ENCODE measurements around the gene SMTNL1. TPM values are rescaled to one million over a fixed set of nuclear protein-coding genes. Genes with fewer than 3 reads are reported as not detected.

SMTNL1 gene
- total and polyA plus RNA-seq, 4 donors: not detected

- DNase-seq (no peak), ATAC-seq (ENCODE audit: low FRiP score) (no peak)
- 47 to 50% methylated on average over 2 of the region's 2 CpGs for WGBS, 2 donors
- Histone ChIP-seq H3K36me3 (ENCODE audit: control insufficient read depth in 1 of 2, insufficient read depth in 2 of 2, low read length in 1 of 2) (no peaks in the 10 kb centered on the region), H3K4me1 (ENCODE audit: control insufficient read depth in 1 of 2, insufficient read depth in 2 of 2, low read length in 2 of 2) (no peaks in the 10 kb centered on the region), H3K9me3 (ENCODE audit: control insufficient read depth, low read length) (no peaks in the 10 kb centered on the region), H3K27ac (ENCODE audit: low read depth in 1 of 2, low read length in 2 of 2) (no peak overlapping the region), H3K4me3 (ENCODE audit: low read length in 2 of 2) (no peak overlapping the region), H3K27me3 (ENCODE audit: control insufficient read depth in 1 of 2, insufficient read depth in 2 of 2, low read length in 1 of 2) (no peaks in the 10 kb centered on the region)
- intact Hi-C loops (cut with DNase I): no loop called here
Measured at GRCh38 chr11:57586711-57587245, 49.4 kb downstream of the SMTNL1 start.

- Histone ChIP-seq H3K4me1 (ENCODE audit: control insufficient read depth in 1 of 2, insufficient read depth in 2 of 2, low read length in 2 of 2) (no peaks in the 10 kb centered on the region), H3K4me3 (ENCODE audit: low read length in 2 of 2) (no peak overlapping the region), H3K27ac (ENCODE audit: low read depth in 1 of 2, low read length in 2 of 2) (no peak overlapping the region), H3K9me3 (ENCODE audit: control insufficient read depth, low read length) (no peaks in the 10 kb centered on the region), H3K36me3 (ENCODE audit: control insufficient read depth in 1 of 2, insufficient read depth in 2 of 2, low read length in 1 of 2) (no peaks in the 10 kb centered on the region), H3K27me3 (ENCODE audit: control insufficient read depth in 1 of 2, insufficient read depth in 2 of 2, low read length in 1 of 2) (no peaks in the 10 kb centered on the region)
- intact Hi-C loops (cut with DNase I): no loop called here
- ATAC-seq (ENCODE audit: low FRiP score) (no peak), DNase-seq (no peak)
- 87 to 91% methylated on average over 3 of the region's 3 CpGs for WGBS, 2 donors
Measured at GRCh38 chr11:57588046-57588710, 50.8 kb downstream of the SMTNL1 start.

GRCh38 chr11:57596266-57596885, 59.0 kb downstream of the SMTNL1 start:
- intact Hi-C loops (cut with DNase I): loop anchor here (5.0 kb wide), 2 partner anchors 41 to 46 kb away; no protein-coding TSS in a partner anchor
- H3K27ac ChIP-seq (ENCODE audit: low read depth in 1 of 2, low read length in 2 of 2): peak overlapping the region in 1 of 2 donors; percentile 99
- H3K4me1 ChIP-seq (ENCODE audit: control insufficient read depth in 1 of 2, insufficient read depth in 2 of 2, low read length in 2 of 2): peaks cover 0 to 4% of the 10 kb centered on the region in 2 donors
- 77 to 79% methylated on average over 5 of the region's 5 CpGs for WGBS, 2 donors
- H3K4me3 ChIP-seq (ENCODE audit: low read length in 2 of 2): no peak overlapping the region
- ATAC-seq (ENCODE audit: low FRiP score) (no peak), DNase-seq (no peak)
- no peaks in the 10 kb centered on the region for H3K9me3 ChIP-seq (ENCODE audit: control insufficient read depth, low read length)
- H3K36me3 ChIP-seq (ENCODE audit: control insufficient read depth in 1 of 2, insufficient read depth in 2 of 2, low read length in 1 of 2): no peaks in the 10 kb centered on the region
- no peaks in the 10 kb centered on the region for H3K27me3 ChIP-seq (ENCODE audit: control insufficient read depth in 1 of 2, insufficient read depth in 2 of 2, low read length in 1 of 2)

GRCh38 chr11:57597461-57597915, 60.1 kb downstream of the SMTNL1 start, which contains the start of gene SERPING1:
Gene SERPING1 (plus strand): TSS chr11:57597685. CDS start chr11:57598271, 586 bp downstream.
- no peaks in the 10 kb centered on the region for H3K27me3 ChIP-seq (ENCODE audit: control insufficient read depth in 1 of 2, insufficient read depth in 2 of 2, low read length in 1 of 2)
- H3K4me3 ChIP-seq (ENCODE audit: low read length in 2 of 2): peak within 1 kb of the TSS; percentile 55 to 83
- intact Hi-C loops (cut with DNase I): loop anchor here (5.0 kb wide), 2 partner anchors 40 to 45 kb away; no protein-coding TSS in a partner anchor
- DNase-seq: peak; percentile 83 to 89
- no peaks in the 10 kb centered on the region for H3K36me3 ChIP-seq (ENCODE audit: control insufficient read depth in 1 of 2, insufficient read depth in 2 of 2, low read length in 1 of 2)
- peaks cover 0 to 4% of the 10 kb centered on the region in 2 donors for H3K4me1 ChIP-seq (ENCODE audit: control insufficient read depth in 1 of 2, insufficient read depth in 2 of 2, low read length in 2 of 2)
- peak; percentile 89 for ATAC-seq (ENCODE audit: low FRiP score)
- H3K9me3 ChIP-seq (ENCODE audit: control insufficient read depth, low read length): no peaks in the 10 kb centered on the region
- 2 to 3% methylated on average over 10 of the region's 10 CpGs for WGBS, 2 donors
- peak within 1 kb of the TSS; percentile 72 to 99 for H3K27ac ChIP-seq (ENCODE audit: low read depth in 1 of 2, low read length in 2 of 2)

GRCh38 chr11:57597916-57598830, 60.8 kb downstream of the SMTNL1 start:
- intact Hi-C loops (cut with DNase I): loop anchor here (2.0 to 5.0 kb wide), 3 partner anchors 29 to 44 kb away; no protein-coding TSS in a partner anchor
- ATAC-seq (ENCODE audit: low FRiP score): peak; percentile 96
- peak overlapping the region; percentile 49 to 99 for H3K27ac ChIP-seq (ENCODE audit: low read depth in 1 of 2, low read length in 2 of 2)
- H3K27me3 ChIP-seq (ENCODE audit: control insufficient read depth in 1 of 2, insufficient read depth in 2 of 2, low read length in 1 of 2): no peaks in the 10 kb centered on the region
- H3K36me3 ChIP-seq (ENCODE audit: control insufficient read depth in 1 of 2, insufficient read depth in 2 of 2, low read length in 1 of 2): no peaks in the 10 kb centered on the region
- no peaks in the 10 kb centered on the region for H3K9me3 ChIP-seq (ENCODE audit: control insufficient read depth, low read length)
- H3K4me3 ChIP-seq (ENCODE audit: low read length in 2 of 2): peak overlapping the region; percentile 55 to 83
- peaks cover 0 to 4% of the 10 kb centered on the region in 2 donors for H3K4me1 ChIP-seq (ENCODE audit: control insufficient read depth in 1 of 2, insufficient read depth in 2 of 2, low read length in 2 of 2)
- 0 to 1% methylated on average over 26 to 33 of the region's 33 CpGs for WGBS, 2 donors
- DNase-seq: peak; percentile 89 to 91

- intact Hi-C loops (cut with DNase I): loop anchor here (2.0 to 5.0 kb wide), 3 partner anchors 30 to 44 kb away; no protein-coding TSS in a partner anchor
- Histone ChIP-seq H3K9me3 (ENCODE audit: control insufficient read depth, low read length) (no peaks in the 10 kb centered on the region), H3K27me3 (ENCODE audit: control insufficient read depth in 1 of 2, insufficient read depth in 2 of 2, low read length in 1 of 2) (no peaks in the 10 kb centered on the region), H3K36me3 (ENCODE audit: control insufficient read depth in 1 of 2, insufficient read depth in 2 of 2, low read length in 1 of 2) (no peaks in the 10 kb centered on the region), H3K4me3 (ENCODE audit: low read length in 2 of 2) (peak overlapping the region; percentile 55 to 83), H3K4me1 (ENCODE audit: control insufficient read depth in 1 of 2, insufficient read depth in 2 of 2, low read length in 2 of 2) (peaks cover 0 to 4% of the 10 kb centered on the region in 2 donors), H3K27ac (ENCODE audit: low read depth in 1 of 2, low read length in 2 of 2) (peak overlapping the region; percentile 2 to 99)
- DNase-seq (no peak), ATAC-seq (ENCODE audit: low FRiP score) (peak; percentile 30)
- WGBS, 2 donors: 12 to 17% methylated on average over 5 of the region's 5 CpGs
Measured at GRCh38 chr11:57598831-57599155, 61.4 kb downstream of the SMTNL1 start.

GRCh38 chr11:57599381-57599780, 62.0 kb downstream of the SMTNL1 start:
- Histone ChIP-seq H3K36me3 (ENCODE audit: control insufficient read depth in 1 of 2, insufficient read depth in 2 of 2, low read length in 1 of 2) (no peaks in the 10 kb centered on the region), H3K4me3 (ENCODE audit: low read length in 2 of 2) (peak overlapping the region in 1 of 2 donors; percentile 83), H3K9me3 (ENCODE audit: control insufficient read depth, low read length) (no peaks in the 10 kb centered on the region), H3K27ac (ENCODE audit: low read depth in 1 of 2, low read length in 2 of 2) (peak overlapping the region in 1 of 2 donors; percentile 99), H3K27me3 (ENCODE audit: control insufficient read depth in 1 of 2, insufficient read depth in 2 of 2, low read length in 1 of 2) (no peaks in the 10 kb centered on the region), H3K4me1 (ENCODE audit: control insufficient read depth in 1 of 2, insufficient read depth in 2 of 2, low read length in 2 of 2) (peaks cover 0 to 4% of the 10 kb centered on the region in 2 donors)
- no peak for ATAC-seq (ENCODE audit: low FRiP score)
- no peak for DNase-seq
- WGBS, 2 donors: 23 to 50% methylated on average over 2 of the region's 2 CpGs
- intact Hi-C loops (cut with DNase I): loop anchor here (2.0 to 5.0 kb wide), 3 partner anchors 31 to 43 kb away; no protein-coding TSS in a partner anchor

All from aorta (tissue), 5 donors.